Hematopoietic multipotent progenitor cell treated with erythropoietin and hydrocortisone succinate and interleukin-3 and kit ligand, for 8 days (in vitro differentiated cells): ENCODE results near the gene RPEL1.

Experiments used
- DNase-seq: peaks from one replicate; pipeline ENCODE4 v3.0.0-alpha.2; 2015

The RPEL1 gene

DNA sequence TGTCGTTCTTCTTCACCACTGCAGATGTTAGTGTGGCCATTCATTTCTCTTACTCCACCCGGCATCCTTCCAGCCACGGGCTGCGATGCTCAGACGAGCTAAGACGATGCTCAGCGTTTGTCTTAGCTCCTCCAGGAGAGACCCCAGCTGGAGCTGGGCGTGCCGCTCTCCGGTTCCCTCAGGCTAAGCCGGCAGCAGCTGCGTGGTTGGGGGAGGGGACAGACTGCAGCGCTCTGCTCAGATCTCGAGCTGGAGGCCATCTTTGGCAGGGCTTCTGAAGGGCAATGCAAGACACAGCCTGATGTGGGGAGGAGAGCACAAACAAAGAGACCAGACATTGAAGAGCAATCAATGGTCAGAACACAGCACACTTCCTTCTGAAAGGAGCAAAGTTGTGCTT, 36.1 kb downstream of the RPEL1 start:
- no peak for DNase-seq

GRCh38 chr10:103282961-103283360, 37.3 kb downstream of the RPEL1 start:
- DNase-seq: no peak

- no peak for DNase-seq
Observed at GRCh38 chr10:103284170-103284569, 38.5 kb downstream of the RPEL1 start.

- no peak for DNase-seq
Observed at GRCh38 chr10:103287992-103288391, 42.3 kb downstream of the RPEL1 start.

GRCh38 chr10:103291588-103291987, 45.9 kb downstream of the RPEL1 start:
- no peak for DNase-seq

DNA sequence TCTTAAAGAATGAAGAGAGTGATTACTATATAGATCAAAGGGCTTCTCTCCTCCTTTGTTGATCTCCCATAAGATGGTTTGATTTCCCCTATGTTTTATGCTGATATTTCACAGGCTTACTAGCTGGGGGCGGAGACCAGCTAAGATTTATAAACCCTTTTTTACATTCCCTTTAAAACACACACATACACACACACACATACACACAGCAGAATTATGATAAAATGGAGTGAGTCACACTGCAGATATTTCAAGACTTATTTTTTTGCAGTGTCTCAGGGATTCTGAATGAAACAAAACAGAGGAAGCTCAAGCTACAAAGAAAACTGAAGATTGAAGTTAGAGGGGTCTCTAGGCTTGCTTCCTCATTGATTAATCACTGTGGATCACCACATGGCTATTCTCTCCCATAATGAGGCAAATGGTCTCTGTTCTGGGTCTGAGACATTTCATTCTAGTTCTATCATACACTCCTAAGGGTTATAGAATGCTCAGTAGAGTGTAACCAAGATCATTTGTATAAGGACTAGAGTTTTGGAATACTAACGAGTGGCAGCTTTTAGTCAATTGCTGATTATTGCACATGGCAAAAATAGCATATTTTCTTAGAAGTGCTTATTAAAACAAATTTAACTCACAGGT, 49.8 kb downstream of the RPEL1 start:
- DNase-seq: no peak
